HG03575 (cell line): Measurements from ENCODE around the gene BATF2.
"Not testable (repeated sequence)": the region's sequence is repeated elsewhere in the genome, so short reads cannot be mapped to it uniquely, and the experiment has no call there.

ENCODE experiments used
- ATAC-seq: cut with Tn5 transposase; IDR thresholded peaks from one replicate; pipeline ENCODE4 v1.9.1; 2021; ENCODE audit not compliant: unreplicated experiment, insufficient number of reproducible peaks, low FRiP score; ENCODE audit errors: extremely low read depth

The BATF2 gene

GRCh38 chr11:65014726-65015227 is 18.0 kb upstream of the BATF2 start:
- no peak for ATAC-seq

DNA sequence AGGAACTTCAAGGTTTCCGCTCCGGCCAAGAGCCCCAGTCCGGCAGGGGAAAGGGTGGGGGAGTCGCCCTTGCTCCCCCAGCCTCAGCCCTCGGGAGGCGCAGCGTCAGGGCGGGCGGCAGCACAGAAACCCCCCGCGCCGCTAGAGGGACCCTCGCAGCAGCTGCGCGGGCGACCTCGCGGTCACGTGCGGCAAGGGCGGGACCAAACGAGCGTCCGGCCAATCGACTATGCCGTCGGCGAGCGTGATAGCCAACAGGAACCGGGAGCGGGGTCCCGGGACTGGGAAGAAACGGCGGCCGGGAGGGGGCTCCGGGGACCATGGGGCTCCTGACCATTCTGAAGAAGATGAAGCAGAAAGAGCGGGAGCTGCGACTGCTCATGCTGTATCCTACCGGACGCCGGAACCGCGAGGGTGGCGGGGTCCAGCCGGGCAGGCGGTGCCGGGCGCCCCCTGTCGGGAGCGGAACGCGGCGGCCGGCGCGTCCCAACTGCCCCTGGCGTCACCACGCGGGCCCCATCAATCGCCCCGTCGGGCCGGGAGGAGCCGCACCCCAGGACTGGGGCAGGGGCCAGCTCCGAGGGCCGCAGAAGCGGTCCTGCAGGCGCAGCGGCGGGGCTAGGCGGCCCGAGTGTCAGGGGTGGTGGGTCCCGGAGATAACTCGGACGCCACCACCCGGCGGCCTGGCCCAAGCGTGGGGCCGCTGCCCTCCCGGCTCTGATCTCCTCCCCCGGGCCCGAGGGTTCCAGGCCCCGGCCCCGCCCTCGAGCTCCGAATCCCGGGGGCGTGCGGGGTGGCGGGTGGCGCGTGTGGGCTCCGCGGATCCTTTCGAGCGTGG is 17.3 kb upstream of the BATF2 start, which contains the start of gene ARL2:
ARL2 (plus strand) TSS at position 273 of the 838 bp plus-strand sequence; CDS start at position 321, 48 bp downstream.
- ATAC-seq = peak; percentile 40

DNA sequence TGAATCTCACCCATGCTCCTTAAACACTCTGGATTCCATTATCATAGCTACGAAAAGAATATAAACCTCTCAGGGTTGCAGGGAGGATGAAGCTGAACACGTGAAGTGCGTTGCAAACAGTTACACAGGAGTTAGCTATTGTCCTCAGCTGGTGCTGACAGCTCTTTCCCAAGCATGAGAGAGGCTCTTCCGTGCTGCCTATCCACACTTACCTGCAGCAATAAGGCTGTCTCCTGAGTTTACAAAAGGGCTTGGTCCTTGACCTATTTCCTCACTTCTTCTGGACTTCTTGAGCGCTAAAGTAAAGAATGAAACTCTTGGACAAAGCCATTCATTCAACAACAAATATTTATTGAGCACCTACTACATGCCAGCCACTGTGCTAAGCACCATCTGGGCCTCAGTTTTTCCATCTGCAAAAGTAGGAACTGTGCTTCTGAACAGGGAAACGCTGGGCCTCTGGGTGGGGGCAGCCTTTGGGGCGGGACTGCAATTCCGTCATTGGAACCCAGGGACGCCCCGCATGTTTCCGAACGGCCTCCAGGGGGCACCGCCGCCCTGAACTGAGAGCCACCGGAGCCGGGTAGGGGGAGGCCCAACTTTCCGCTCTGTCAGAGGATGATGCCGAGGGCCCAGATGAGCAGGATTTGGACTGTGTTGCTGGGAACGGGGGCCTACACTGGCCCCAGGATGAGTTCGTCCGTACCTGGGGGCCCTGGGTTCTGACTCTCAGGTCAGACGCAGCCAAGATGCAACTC is 16.5 kb upstream of the BATF2 start:
- ATAC-seq = peak; percentile 50

DNA sequence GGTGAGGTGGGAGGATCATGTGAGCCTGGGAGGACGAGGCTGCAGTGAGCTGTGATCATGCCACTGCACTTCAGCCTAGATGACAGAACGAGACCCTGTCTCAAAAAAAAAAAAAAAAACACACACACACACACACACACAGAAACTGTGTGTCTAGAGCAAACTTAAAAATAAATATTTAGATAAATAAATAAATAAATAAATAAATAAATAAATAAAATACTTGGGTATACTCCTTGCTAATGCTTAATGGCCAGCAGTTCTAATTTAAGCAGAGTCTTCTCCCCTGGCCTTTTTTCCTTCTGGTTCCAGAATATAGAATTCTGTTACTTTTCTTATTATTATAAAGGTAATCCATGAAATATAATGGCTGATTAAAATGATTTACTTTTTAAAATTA is 12.1 kb upstream of the BATF2 start:
- ATAC-seq = no peak

- ATAC-seq = no peak
Observed at GRCh38 chr11:65008016-65008415, 11.2 kb upstream of the BATF2 start.

DNA sequence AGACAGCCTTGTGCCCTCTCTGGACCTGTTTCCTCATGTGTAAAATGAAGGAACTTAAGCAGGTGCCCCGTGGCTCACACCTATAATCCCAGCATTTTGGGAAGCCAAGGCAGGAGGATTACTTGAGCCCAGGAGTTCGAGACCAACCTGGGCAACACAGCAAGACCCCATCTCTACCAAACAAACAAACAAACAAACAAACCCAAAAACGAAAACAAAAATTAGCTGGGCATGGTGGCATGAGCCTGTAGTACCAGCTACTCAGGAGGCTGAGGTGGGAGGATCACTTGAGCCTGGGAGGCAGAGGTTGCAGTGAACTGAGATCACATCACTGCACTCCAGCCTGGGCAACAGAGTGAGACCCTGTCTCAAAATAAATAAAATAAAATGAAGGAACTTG is 7.2 kb upstream of the BATF2 start:
- ATAC-seq = not testable (repeated sequence)

DNA sequence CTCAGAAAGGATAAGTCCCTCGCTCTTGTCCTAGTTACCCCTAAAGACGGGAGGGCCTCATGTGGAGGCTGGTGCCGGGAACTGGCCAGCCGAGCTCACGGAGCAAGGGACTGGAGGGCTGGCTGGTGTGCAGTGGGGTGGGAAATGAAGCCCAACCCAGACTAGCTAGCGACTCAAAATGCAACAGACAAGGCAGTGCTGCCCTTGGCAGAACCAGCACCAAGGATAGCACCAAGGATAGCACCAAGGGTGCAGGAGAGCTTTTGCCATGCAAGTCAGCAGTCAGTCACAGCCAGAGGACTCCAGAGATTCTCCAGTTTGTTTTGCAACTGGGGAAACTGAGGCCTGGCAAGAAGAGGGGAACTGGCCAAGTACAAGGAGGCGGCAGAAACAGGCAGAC is 6.5 kb upstream of the BATF2 start:
- no peak for ATAC-seq

GRCh38 chr11:65002706-65003105 is 5.9 kb upstream of the BATF2 start:
- no peak for ATAC-seq

GRCh38 chr11:64999478-64999877 is 2.7 kb upstream of the BATF2 start:
- ATAC-seq = no peak

DNA sequence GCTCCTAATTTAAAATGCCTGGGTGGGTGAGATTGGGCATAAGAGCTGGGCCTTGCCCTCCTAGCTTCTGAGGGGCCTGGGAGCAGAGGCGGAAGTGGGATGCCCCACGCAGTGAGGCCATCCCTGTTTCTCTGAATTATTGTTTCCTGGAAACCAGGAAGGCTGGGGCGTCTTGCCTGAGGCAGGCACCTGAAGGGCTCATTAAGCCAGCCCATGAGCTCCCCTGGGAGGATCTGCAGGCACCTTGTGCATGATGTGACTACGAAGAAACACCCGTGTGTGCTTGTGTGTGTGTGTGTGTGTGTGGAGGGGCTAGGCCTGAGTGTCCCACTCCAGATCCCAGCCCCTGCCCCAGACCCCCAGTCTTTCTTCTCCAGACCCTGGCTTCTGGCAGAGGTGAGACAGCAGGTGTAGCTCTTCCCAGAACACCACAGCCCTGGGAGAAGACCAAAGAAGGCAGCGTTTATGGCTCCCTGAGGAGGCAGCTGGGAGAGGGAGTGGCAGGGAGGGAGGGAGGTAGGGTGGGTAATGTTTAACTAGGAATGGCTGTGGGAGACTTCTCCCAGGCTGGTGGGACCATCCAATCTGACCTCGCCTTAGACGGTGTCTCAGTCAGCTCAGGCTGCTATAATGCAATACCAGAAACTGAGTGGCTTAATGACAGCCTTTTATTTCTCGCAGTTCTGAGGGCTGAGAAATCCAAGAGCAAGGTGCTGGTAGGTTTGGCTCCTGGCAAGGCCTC is 2.1 kb upstream of the BATF2 start:
- no peak for ATAC-seq

GRCh38 chr11:64998141-64998540 is 1.4 kb upstream of the BATF2 start:
- no peak for ATAC-seq

DNA sequence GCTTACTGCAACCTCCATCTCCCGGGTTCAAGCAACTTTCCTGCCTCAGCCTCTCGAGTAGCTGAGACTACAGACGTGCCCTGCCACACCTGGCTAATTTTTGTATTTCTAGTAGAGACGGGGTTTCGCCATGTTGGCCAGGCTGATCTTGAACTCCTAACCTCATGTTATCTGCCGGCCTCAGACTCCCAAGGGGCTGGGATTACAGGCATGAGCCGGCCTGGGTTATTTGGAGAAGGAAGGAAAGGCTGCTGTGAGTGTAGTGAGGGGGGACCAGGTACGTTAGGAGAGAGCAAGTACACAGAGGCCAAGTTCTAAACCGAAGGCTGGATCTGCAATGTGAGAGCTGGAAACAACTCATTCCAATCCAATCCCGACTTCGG is 453 bp downstream of the BATF2 start:
- no peak for ATAC-seq

GRCh38 chr11:64994318-64994717 is 2.5 kb downstream of the BATF2 start:
- ATAC-seq = no peak

GRCh38 chr11:64990222-64990923 is 6.4 kb downstream of the BATF2 start:
- ATAC-seq = no peak

DNA sequence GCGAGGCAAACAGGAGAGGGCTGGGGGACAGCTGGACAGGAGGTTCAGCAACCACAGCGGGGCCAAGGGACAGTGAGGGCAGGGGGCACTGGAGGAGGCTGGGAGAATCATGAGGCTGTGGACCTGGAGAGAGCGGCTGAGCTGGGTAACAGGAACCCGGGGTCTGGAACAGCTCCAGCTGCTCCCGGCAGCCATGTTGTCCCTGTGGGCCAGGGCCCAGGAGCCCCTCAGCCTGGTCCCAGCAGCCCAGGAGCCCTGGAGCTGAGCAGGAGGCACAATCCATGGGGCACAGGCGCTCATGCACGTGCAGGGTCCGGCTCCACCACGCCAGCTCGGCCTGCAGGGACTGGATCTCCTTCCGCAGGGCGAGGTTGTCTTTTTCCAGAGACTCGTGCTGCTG is 7.4 kb downstream of the BATF2 start:
- no peak for ATAC-seq

- no peak for ATAC-seq
Observed at GRCh38 chr11:64987998-64988854, 8.5 kb downstream of the BATF2 start.

GRCh38 chr11:64983339-64983738 is 13.4 kb downstream of the BATF2 start:
- ATAC-seq = not testable (repeated sequence)

DNA sequence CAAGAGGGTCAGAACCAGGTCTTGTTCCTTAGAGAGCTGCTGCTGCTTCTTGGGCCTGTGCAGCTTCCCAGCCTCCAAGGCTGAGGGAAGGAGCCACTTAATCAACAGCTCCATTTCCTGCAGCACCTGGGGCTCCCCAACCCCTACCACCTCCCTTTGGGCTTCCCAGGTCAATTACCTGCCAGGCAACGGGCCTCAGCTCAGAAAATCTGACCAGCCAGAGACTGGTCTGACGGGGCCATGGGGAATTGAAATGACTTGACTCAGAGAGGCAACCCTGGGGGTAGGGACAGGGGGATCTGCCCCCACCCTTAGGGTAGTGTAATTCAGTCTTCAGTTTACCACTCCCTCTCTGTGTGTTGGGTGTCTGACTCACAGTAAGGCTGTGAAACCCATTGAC is 20.1 kb downstream of the BATF2 start:
- ATAC-seq = no peak
